Activated CD8-positive, alpha-beta memory T cell treated with anti-CD3 and anti-CD28 coated beads for 48 hours (primary cell): ENCODE measurements around the gene CFAP69.
"Not testable (repeated sequence)": the region's sequence is repeated elsewhere in the genome, so short reads cannot be mapped to it uniquely, and the experiment has no call there.

ENCODE experiments used
- DNase-seq, 3 experiments: peaks; one replicate each; pipeline ENCODE4 v3.0.0-alpha.2; 2020; ENCODE audit warnings: low read depth in 2 of 3, low spot score in 2 of 3

CFAP69 gene

DNA sequence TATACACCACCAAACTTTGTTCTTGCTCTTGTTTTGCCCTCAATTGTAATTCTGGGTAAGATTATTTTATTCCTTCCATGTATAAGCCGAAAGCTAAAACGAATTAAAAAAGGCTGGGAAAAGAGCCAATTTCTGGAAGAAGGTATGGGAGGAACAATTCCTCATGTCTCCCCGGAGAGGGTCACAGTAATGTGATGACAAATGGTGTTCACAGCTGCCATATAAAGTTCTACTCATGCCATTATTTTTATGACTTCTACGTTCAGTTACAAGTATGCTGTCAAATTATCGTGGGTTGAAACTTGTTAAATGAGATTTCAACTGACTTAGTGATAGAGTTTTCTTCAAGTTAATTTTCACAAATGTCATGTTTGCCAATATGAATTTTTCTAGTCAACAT, 12.5 kb upstream of the CFAP69 start:
- no peak for DNase-seq

- DNase-seq = no peak
Observed at GRCh38 chr7:90233569-90233968, 11.4 kb upstream of the CFAP69 start.

DNA sequence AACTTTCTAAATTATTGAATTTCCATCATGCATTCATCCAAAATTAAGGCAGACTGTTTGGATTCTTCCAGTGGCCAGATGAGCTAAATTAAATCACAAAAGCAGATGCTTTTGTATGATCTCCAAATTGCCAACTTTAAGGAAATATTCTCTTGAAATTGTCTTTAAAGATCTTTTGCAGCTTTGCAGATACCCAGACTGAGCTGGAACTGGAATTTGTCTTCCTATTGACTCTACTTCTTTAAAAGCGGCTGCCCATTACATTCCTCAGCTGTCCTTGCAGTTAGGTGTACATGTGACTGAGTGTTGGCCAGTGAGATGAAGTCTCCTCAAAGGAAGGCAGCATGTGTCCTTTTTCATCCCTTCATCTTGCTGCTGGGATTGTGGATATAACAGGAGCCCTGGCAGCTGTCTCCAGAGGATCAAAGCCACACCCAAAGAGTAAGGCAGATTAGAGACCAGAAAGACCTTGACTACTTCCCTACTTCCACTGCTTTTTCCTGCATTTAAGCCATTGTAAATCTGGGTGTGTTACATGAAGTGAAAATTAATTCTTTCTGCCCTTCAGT, 8.2 kb upstream of the CFAP69 start:
- DNase-seq = no peak

DNA sequence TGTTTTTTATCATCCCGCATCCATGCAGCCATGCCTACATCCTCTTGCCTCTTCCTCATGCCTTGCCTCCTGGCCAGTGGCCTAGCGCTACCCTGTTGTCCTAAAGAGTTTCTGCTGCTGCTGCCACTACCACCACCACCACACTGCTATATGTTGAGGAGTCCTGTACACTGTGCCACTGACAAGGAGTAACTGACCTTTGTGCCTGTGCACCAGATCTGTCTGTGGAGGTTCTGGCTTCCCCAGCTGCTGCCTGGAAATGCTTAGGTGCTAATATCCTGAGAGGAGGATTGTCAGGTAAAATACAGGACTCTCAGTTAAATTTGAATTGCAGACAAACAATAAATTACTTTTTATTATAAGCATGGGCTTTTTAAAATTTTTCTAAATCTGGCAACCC, 7.0 kb upstream of the CFAP69 start:
- DNase-seq = no peak

GRCh38 chr7:90238583-90238982, 6.4 kb upstream of the CFAP69 start:
- DNase-seq = no peak

GRCh38 chr7:90239050-90239449, 5.9 kb upstream of the CFAP69 start:
- no peak for DNase-seq

- DNase-seq = no peak
Observed at GRCh38 chr7:90239625-90240228, 5.2 kb upstream of the CFAP69 start.

- DNase-seq = no peak
Observed at GRCh38 chr7:90242369-90243168, 2.4 kb upstream of the CFAP69 start.

GRCh38 chr7:90243556-90243955, 1.4 kb upstream of the CFAP69 start:
- DNase-seq = no peak

GRCh38 chr7:90244565-90244908, 437 bp upstream of the CFAP69 start:
- no peak for DNase-seq

DNA sequence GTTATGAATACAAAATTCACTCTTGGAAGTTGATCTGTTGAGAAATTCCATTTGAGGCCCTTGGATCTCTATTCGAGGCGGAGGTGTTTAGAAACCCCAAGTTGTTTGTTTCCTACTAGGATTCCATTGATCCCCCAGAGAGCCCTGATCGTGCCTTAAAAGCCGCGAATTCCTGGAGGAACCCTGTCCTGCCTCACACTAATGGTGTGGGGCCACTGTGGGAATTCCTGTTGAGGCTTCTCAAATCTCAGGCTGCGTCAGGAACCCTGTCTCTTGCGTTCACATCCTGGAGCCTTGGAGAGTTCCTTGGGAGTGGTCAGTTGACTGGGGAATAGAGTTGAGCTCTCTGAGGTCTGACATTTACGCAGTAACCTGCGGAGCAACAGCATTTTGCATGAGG, 1.2 kb downstream of the CFAP69 start:
- no peak for DNase-seq

DNA sequence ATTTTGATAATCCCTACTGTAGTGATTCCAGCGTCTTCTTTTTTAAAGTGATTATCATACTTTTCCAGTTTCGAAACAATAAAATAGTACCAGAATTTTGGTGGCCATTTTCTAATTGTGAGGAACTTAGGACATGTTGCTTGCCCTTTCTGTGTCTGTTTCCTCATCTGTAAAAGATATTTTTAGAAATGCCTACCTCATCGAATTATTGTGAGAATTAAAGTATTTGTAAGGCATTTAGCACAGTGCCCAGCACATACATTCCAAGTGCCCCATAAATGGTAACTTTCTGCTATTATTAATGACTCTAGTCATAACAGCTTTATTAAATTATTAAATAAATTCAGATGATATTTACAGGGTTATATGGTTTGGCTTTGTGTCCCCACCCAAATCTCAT, 3.7 kb downstream of the CFAP69 start:
- DNase-seq = no peak

DNA sequence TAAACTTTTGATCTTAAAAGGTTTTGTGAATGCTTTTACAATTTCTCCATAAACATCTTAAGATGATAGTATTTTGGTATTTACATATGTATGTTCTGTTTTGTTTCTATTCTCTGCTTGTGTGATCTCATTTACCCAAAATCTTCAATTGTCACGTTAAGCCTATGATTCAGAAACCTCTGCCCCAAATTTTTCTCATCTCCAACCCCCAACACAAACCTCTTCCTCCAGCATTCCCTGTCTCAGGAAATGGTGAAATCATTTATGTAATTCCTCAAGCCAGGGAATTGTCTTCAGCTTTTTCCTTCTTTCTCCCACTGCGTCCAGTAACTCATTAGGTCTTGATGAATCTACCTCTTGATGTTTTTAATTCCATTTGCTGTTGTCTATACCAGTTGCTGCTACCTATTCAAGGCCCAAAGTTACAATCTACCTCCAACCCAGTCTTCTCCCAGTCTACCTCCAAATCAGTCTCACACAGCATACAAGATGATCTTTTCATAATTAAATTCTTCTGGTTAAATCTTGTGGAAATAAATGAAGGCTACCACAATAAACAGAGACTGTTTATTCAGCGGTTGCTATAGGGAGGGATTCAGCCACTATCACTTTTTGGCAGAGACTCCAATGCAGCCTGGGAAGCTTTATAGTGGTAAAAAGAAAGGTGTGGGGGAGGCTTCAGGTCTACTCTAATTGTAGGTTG, 5.8 kb downstream of the CFAP69 start:
- DNase-seq = no peak

- no peak for DNase-seq
Observed at GRCh38 chr7:90251304-90251635, 6.3 kb downstream of the CFAP69 start.

DNA sequence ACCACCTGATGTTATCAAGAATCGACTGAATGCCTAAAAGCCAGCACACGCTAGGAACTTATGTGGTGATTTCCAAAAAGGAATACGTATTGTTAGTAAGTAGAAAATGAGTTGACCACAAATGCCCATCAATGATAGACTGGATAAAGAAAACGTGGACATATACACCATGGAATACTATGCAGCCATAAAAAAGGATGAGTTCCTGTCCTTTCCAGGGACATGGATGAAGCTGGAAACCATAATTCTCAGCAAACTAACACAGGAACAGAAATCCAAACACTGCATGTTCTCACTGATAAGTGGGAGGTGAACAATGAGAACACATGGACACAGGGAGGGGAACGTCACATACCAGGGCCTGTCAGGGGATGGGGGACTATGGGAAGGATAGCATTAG, 11.0 kb downstream of the CFAP69 start:
- not testable (repeated sequence) for DNase-seq

DNA sequence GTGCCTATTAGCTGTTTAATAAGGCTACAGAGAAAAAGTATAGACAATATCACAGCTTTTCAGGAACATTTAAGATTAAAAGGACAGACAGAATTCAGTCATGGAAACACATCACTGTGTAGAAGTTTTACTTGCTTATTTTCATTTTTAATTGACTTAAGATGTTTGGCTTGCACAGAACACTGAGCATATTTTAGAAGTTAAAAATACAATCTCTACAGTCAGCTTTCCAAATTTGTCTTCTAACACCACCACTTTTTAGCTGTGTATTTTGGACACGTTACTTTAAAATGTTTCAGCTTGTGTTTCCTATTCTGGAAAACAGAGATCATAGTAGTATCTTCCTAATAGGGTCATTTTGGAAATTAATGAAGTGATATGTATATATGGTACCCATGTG, 11.8 kb downstream of the CFAP69 start:
- DNase-seq = no peak

- DNase-seq = no peak
Observed at GRCh38 chr7:90261441-90261840, 16.5 kb downstream of the CFAP69 start.

DNA sequence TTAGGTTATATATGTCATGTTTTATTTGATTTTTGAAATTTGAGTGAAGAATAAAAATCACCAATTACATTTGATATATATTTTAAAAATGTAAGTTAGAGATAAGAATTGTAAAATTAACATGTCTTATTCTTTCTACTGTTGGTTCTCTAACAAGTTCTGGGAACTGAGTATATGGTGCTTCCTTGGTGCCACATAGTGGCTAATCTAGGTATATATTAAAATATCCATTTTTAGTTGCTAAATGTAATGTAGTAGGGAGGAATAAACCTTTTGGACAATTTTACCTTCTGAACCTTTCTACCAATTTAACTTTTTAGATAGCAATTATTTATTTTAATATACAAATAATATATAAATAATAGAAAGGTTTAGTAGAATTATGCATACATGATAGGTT, 17.5 kb downstream of the CFAP69 start:
- no peak for DNase-seq

GRCh38 chr7:90266808-90267207, 21.8 kb downstream of the CFAP69 start:
- DNase-seq = no peak

DNA sequence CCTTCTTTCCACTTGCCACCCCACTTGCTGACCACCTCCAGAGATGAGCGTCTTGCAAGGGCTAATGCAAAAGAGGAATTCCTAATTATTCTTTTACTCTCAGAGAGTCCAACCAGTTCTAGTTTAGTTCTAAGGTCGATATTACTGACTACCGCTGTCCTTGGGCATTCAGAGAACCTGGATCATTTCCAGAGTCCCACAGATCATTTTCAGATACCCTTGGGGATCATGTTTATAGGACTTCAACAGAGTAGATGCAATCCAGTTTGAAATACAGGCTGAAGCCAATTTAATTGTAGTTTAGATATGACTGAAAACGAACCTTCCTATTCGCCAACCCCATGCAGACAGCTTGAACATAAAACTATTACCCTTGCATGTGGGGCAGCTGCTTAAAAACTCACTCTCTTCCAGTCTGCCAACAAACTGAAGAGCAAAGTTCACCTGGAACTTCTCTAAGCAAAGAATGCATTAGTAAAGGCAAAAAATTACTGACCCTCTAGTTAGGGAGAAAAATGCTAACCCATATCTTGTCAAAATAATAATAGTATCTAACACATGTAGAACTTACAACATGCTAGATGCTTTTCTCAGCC, 22.4 kb downstream of the CFAP69 start:
- DNase-seq = no peak

DNA sequence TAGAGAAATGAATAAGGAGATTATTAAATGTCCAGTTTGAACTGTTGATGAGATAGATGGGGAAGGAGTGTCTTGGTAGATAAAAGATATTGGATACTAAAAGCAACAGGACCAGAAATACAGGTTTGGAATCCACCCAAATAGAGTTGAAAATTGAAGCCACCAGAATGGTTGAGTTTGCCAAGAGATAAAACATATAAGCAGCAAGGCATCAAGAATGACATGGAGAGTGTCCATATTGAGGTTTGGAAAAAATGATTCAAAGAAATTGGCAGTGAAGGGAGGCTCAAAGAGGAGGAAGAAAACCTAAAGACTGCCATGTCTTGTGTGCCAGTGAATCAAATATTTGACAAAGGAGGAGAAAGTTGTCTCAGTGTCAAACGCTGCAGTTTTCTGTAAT, 24.2 kb downstream of the CFAP69 start:
- DNase-seq = no peak
